GM12878 (cell line): ENCODE results near the gene PAX2. TPM values are rescaled to one million over a fixed set of nuclear protein-coding genes. Genes with fewer than 3 reads are reported as not detected.

ENCODE experiments used
- ATAC-seq: fragments of 200-7000 bp; cut with Tn5 transposase; 3 replicates; pipeline ENCODE4 v1.9.1; 2020; ENCODE audit warnings: mild to moderate bottlenecking, moderate library complexity
- BruUV-seq: library from RNA; stranded (reverse); fragments of 400-500 nt; replicated peaks from 2 replicates; lab custom pipeline; 2021; lab: Mats Ljungman, UMichigan
- CTCF ChIA-PET: fragments of 300-600 bp; sonication (Branson Sonifier 250); formaldehyde crosslinking; extraction: SDS; loops from one replicate; lab custom pipeline; 2021; ENCODE audit warnings: inconsistent platforms; lab: Yijun Ruan, JAX
- POLR2A ChIA-PET: fragments of 350-600 bp; formaldehyde crosslinking; extraction: SDS; loops from one replicate; lab custom pipeline; 2021; ENCODE audit warnings: inconsistent platforms; lab: Charles Lee
- RAD21 ChIA-PET: fragments of 300-600 bp; sonication (Branson Sonifier 250); formaldehyde crosslinking; loops from one replicate; lab custom pipeline; 2023; ENCODE audit warnings: antibody characterized with exemption; ENCODE audit not compliant: unreplicated experiment; lab: Charles Lee
- SMC1A ChIA-PET: fragments of 300-600 bp; sonication (Branson Sonifier 250); formaldehyde crosslinking; loops from one replicate; lab custom pipeline; 2023; ENCODE audit not compliant: unreplicated experiment, uncharacterized antibody; lab: Charles Lee
- DNase-seq: peaks from one replicate; pipeline ENCODE4 v3.0.0-alpha.2; 2011; ENCODE audit warnings: low read depth, low spot score
- FAIRE-seq: peaks from 3 replicates; lab custom pipeline; 2011; peaks lifted over from hg19 to GRCh38; lab: Jason Lieb, UNC
- H2AFZ ChIP-seq: 2 replicates; pipeline ENCODE4 v1.6.0; 2011; ENCODE audit warnings: low read depth, low read length, control low read depth; ENCODE audit not compliant: control insufficient read depth
- H3K27ac ChIP-seq: 2 replicates; pipeline ENCODE4 v1.5.1; 2011; ENCODE audit warnings: control low read depth; ENCODE audit not compliant: control insufficient read depth, insufficient read depth
- H3K27me3 ChIP-seq, 2 experiments: replicated peaks in 1 of 2; 2 replicates each; pipeline versions ENCODE4 v1.6.0 to v1.6.1; 2011; ENCODE audit warnings: low read length in 1 of 2; ENCODE audit not compliant: control insufficient read depth in 2 of 2, insufficient read depth in 2 of 2
- H3K36me3 ChIP-seq, 2 experiments: 2 replicates each; pipeline ENCODE4 v1.5.1; 2011; ENCODE audit warnings: low read length in 1 of 2; ENCODE audit not compliant: control insufficient read depth in 2 of 2, insufficient read depth in 2 of 2
- H3K4me1 ChIP-seq: 2 replicates; pipeline ENCODE4 v1.6.1; 2011; ENCODE audit warnings: mild to moderate bottlenecking, low read length, moderate library complexity, mixed read lengths; ENCODE audit not compliant: control insufficient read depth, insufficient read depth
- H3K4me2 ChIP-seq: 2 replicates; pipeline ENCODE4 v1.6.0; 2011; ENCODE audit warnings: control low read depth; ENCODE audit not compliant: control insufficient read depth, insufficient read depth
- H3K4me3 ChIP-seq: fragments of 200-600 bp; sonication (generic); 2 replicates; pipeline ENCODE4 v1.5.1; 2016
- H3K79me2 ChIP-seq: 2 replicates; pipeline ENCODE4 v1.6.0; 2011; ENCODE audit warnings: low read length; ENCODE audit not compliant: control insufficient read depth, insufficient read depth
- H3K9ac ChIP-seq: 2 replicates; pipeline ENCODE4 v1.8.0; 2011; ENCODE audit warnings: low read length, control low read depth, mixed read lengths; ENCODE audit not compliant: control insufficient read depth, insufficient read depth
- H3K9me3 ChIP-seq: replicated peaks from 3 replicates; pipeline ENCODE4 v1.5.1; 2011; ENCODE audit warnings: mild to moderate bottlenecking, low read length; ENCODE audit not compliant: control insufficient read depth, insufficient read depth
- H4K20me1 ChIP-seq: 2 replicates; pipeline ENCODE4 v1.6.0; 2011; ENCODE audit not compliant: control insufficient read depth, insufficient read depth
- LARP7 ChIP-seq: fragments of 450-650 bp; IDR thresholded peaks from 2 replicates; pipeline ENCODE4 v1.6.1; 2017; ENCODE audit warnings: mild to moderate bottlenecking
- MTA3 ChIP-seq: IDR thresholded peaks from 2 replicates; pipeline ENCODE4 v1.6.1; 2012; ENCODE audit warnings: low read length, inconsistent platforms, borderline replicate concordance
- RUNX3 ChIP-seq: IDR thresholded peaks from 2 replicates; pipeline ENCODE4 v1.6.1; 2012; ENCODE audit warnings: low read length, inconsistent platforms
- SUZ12 ChIP-seq: fragments of 200-600 bp; sonication (generic); IDR thresholded peaks from one replicate; pipeline ENCODE4 v1.6.1; 2018; ENCODE audit warnings: antibody characterized with exemption, mild to moderate bottlenecking; ENCODE audit not compliant: unreplicated experiment
- YBX1 ChIP-seq: fragments of 450-650 bp; IDR thresholded peaks from 2 replicates; pipeline ENCODE4 v1.6.1; 2016; ENCODE audit warnings: antibody characterized with exemption
- WGBS: methylation state at CpG from one replicate; pipeline ENCODE4 v1.1.6; 2016; ENCODE audit warnings: low lambda C conversion rate; ENCODE audit not compliant: insufficient replicate concordance, insufficient coverage; ENCODE audit errors: missing lambda C conversion rate; 5-methylcytosine and 5-hydroxymethylcytosine counted together
- in situ Hi-C: fragments of 300-500 bp; cut with MboI; formaldehyde crosslinking; loops from 9 replicates; pipeline ENCODE4 v1.14.3; 2018; ENCODE audit warnings: mixed read lengths
- intact Hi-C: fragments of 100-400 bp; cut with micrococcal nuclease; formaldehyde crosslinking; loops from one replicate; pipeline ENCODE4 v1.14.2; 2022; ENCODE audit not compliant: unreplicated experiment
- polyA plus RNA-seq, 11 experiments: library from polyadenylated mRNA; depleted of rRNA in 4 of 11; unstranded in 6 of 11; stranded (reverse) in 5 of 11; fragments of >200 nt; fragmentation: Nextera tagmentation in 4 of 11; fragmentation: Illumina TruSeq in 1 of 11; extraction: Ambion mirVana in 4 of 11; extraction: Trizol in 1 of 11; gene quantifications; 1 replicate in 1 of 11; 2 replicates in 10 of 11; pipeline versions ENCODE4 v1.2.1 to v1.2.3, GENCODE V29; 2011 to 2016; ENCODE audit warnings: inconsistent platforms in 2 of 11, missing spikeins in 2 of 11, low read depth in 1 of 11
- total RNA-seq, 4 experiments: library from RNA; depleted of rRNA in 3 of 4; stranded (reverse); fragments of >200 nt in 3 of 4; fragmentation: Illumina TruSeq in 1 of 4; extraction: Trizol in 1 of 4; gene quantifications; 2 replicates each; pipeline versions ENCODE4 v1.2.1 to v1.2.3, GENCODE V29; 2013 to 2021
- TF ChIP-seq, protein P1 (sequence below): fragments of 450-650 bp; formaldehyde crosslinking; IDR thresholded peaks from 2 replicates; pipeline ENCODE4 v1.5.0; 2022; ENCODE audit warnings: mild to moderate bottlenecking, missing genetic modification characterization
- TF ChIP-seq, protein P2 (sequence below): IDR thresholded peaks from 2 replicates; pipeline ENCODE4 v1.6.1; 2011; ENCODE audit warnings: borderline replicate concordance, low read depth, mild to moderate bottlenecking, moderate library complexity, low read length; ENCODE audit not compliant: insufficient read depth, poor library complexity, severe bottlenecking

PAX2 gene
- total and polyA plus RNA-seq, 10 of the 15 experiments (the other 5 are each of a cell fraction or from before 2014, with no cell fraction given), result not detected

DNA sequence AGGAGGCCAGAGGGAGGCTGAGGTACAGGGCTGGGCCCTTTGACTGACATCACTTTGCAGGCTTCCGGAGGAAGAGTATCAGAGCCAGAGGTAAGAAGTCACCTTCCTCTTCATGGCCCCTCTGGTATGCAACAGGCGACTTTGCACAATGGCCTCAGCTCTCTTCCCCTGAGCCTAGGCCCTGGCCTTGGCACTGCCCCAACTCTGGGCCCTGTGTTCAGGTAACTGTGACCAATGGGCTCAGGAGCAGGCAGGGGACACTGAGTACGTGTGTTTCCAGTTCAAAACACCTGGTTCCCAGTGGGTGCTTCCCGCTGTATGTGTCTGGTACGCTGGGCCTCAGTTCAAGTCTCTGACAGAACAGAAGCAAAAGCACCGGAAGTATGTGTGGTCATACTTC is 12.1 kb upstream of the PAX2 start:
- in situ Hi-C loops, result no loop called here
- 36% methylated on average over 6 of the region's 6 CpGs for WGBS
- H3K27me3 ChIP-seq, result peaks cover 22 to 36% of the 10 kb centered on the region in 2 experiments
- DNase-seq (no peak), FAIRE-seq (no peak), ATAC-seq (no peak)
- no peak overlapping the region for H3K9ac ChIP-seq
- POLR2A ChIA-PET, result no interaction called here
- H3K4me1 ChIP-seq, result peaks cover 11% of the 10 kb centered on the region
- CTCF ChIA-PET, result no interaction called here
- SMC1A ChIA-PET, result no interaction called here
- H3K4me3 ChIP-seq, result no peak overlapping the region
- H4K20me1 ChIP-seq, result no peaks in the 10 kb centered on the region; the same call in 1 of the 2 replicates
- H3K9me3 ChIP-seq, result no peaks in the 10 kb centered on the region
- TF ChIP-seq RUNX3 (no peak), YBX1 (no peak), MTA3 (no peak), SUZ12 (no peak), LARP7 (no peak)
- TF ChIP-seq, protein P1, sequence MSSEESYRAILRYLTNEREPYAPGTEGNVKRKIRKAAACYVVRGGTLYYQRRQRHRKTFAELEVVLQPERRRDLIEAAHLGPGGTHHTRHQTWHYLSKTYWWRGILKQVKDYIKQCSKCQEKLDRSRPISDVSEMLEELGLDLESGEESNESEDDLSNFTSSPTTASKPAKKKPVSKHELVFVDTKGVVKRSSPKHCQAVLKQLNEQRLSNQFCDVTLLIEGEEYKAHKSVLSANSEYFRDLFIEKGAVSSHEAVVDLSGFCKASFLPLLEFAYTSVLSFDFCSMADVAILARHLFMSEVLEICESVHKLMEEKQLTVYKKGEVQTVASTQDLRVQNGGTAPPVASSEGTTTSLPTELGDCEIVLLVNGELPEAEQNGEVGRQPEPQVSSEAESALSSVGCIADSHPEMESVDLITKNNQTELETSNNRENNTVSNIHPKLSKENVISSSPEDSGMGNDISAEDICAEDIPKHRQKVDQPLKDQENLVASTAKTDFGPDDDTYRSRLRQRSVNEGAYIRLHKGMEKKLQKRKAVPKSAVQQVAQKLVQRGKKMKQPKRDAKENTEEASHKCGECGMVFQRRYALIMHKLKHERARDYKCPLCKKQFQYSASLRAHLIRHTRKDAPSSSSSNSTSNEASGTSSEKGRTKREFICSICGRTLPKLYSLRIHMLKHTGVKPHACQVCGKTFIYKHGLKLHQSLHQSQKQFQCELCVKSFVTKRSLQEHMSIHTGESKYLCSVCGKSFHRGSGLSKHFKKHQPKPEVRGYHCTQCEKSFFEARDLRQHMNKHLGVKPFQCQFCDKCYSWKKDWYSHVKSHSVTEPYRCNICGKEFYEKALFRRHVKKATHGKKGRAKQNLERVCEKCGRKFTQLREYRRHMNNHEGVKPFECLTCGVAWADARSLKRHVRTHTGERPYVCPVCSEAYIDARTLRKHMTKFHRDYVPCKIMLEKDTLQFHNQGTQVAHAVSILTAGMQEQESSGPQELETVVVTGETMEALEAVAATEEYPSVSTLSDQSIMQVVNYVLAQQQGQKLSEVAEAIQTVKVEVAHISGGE (CRISPR knock-in tag), result no peak
- TF ChIP-seq, protein P2, sequence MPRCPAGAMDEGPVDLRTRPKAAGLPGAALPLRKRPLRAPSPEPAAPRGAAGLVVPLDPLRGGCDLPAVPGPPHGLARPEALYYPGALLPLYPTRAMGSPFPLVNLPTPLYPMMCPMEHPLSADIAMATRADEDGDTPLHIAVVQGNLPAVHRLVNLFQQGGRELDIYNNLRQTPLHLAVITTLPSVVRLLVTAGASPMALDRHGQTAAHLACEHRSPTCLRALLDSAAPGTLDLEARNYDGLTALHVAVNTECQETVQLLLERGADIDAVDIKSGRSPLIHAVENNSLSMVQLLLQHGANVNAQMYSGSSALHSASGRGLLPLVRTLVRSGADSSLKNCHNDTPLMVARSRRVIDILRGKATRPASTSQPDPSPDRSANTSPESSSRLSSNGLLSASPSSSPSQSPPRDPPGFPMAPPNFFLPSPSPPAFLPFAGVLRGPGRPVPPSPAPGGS, result no peak
- no TSS peak for BruUV-seq
- H3K4me2 ChIP-seq, result no peak overlapping the region
- no peak overlapping the region for H2AFZ ChIP-seq
- no peaks in the 10 kb centered on the region for H3K36me3 ChIP-seq
- H3K79me2 ChIP-seq, result no peaks in the 10 kb centered on the region
- RAD21 ChIA-PET, result interaction anchor here (1.6 kb wide), 1 partner anchor 10 kb away, joined by 3 read pairs; no protein-coding TSS in a partner anchor
- intact Hi-C loops, result no loop called here
- no peak overlapping the region for H3K27ac ChIP-seq
